NT2/D1 (cell line): Measurements from ENCODE around the gene MRPL32.

Source experiments
- SUZ12 ChIP-seq: IDR thresholded peaks from 2 replicates; pipeline ENCODE4 v1.6.1; 2011; ENCODE audit not compliant: insufficient read length, insufficient read depth; ENCODE audit errors: extremely low read depth
- YY1 ChIP-seq: IDR thresholded peaks from 2 replicates; pipeline ENCODE4 v1.6.1; 2011; ENCODE audit not compliant: insufficient read length, insufficient read depth

DNA sequence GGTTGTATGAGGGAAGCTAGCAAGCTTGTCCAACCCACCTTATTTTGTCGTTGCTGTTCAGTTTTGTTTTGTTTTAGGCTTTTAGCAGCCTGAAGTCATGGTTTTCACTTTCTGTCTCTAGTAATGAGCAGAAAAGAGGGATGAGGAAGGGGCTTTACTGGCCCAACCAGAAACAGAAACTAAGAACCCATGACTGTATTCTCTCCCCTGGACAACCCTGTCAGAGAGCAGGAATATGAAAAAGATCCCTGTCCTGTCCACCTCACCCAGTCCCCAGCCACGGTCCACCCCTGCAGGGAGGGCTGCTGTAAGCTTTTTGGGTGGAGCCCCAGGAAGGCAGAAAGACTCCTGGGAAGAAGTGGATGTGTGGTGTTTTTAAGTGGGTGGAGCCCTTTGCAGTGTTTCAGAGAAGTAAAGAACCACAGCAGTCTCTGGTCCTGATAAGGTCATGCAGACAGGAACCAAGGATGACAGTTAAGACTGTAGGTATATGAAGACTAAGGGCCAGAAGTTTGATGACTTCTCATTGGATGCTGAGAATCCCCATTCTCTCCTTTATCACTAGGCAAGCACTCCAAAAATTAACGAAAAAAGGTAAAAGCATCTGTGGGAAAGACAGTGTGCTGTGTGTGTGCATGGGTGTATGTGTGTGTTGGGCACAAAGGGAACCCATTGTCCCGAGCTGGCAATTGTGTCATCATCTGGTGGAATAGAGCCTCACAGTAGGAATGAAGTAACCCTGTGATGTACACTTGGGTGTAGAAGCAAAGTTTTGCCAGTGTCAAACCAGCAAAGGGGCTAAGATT, 13.8 kb downstream of the MRPL32 start:
- TF ChIP-seq YY1 (no peak), SUZ12 (no peak)
